ENCODE measurements around the gene PTPN7. TPM values are rescaled to one million over a fixed set of nuclear protein-coding genes. Genes with fewer than 3 reads are reported as not detected.
A peak's percentile ranks its signal among the peaks of the same experiment; 100 is the strongest.

The PTPN7 gene
- total and polyA plus RNA-seq, 2 of the 13 experiments (the other 11 are each of a cell fraction or from before 2014, with no cell fraction given), result not detected

GRCh38 chr1:202189001-202189790, 28.8 kb upstream of the PTPN7 start (continued):
- 0 out of 2 replicates have a peak, but pooled peaks have one; percentile 81 for TF ChIP-seq ZNF547 (CRISPR knock-in tag; IDR thresholded peaks at IDR 0.05)
- 0 out of 2 replicates have a peak, but pooled peaks have one; percentile 30 for TF ChIP-seq NFATC3 (CRISPR knock-in tag; IDR thresholded peaks at IDR 0.05)
- no peak for TF ChIP-seq RFXANK (CRISPR knock-in tag; IDR thresholded peaks at IDR 0.05)
- no peak for TF ChIP-seq HES4 (CRISPR knock-in tag; IDR thresholded peaks at IDR 0.05; ENCODE audit: borderline replicate concordance)
- TF ChIP-seq ZNF639 (CRISPR knock-in tag; conservative IDR thresholded peaks at IDR 0.05), result no peak
- TF ChIP-seq ZNF780A (CRISPR knock-in tag; IDR thresholded peaks at IDR 0.05), result no peak
- TF ChIP-seq SNAPC2 (CRISPR knock-in tag; IDR thresholded peaks at IDR 0.05), result no peak
- no peak for TF ChIP-seq MYNN (CRISPR knock-in tag; IDR thresholded peaks at IDR 0.05; ENCODE audit: low read depth)
- no peak for TF ChIP-seq ZNF577 (CRISPR knock-in tag; IDR thresholded peaks at IDR 0.05; ENCODE audit: borderline replicate concordance, low read depth)
- TF ChIP-seq KLF13 (CRISPR knock-in tag; IDR thresholded peaks at IDR 0.05), result no peak
- TF ChIP-seq CREB1 (IDR thresholded peaks at IDR 0.05), result no peak
- TF ChIP-seq CREB1 (CRISPR knock-in tag; IDR thresholded peaks at IDR 0.05), result no peak
- TF ChIP-seq ERF (CRISPR knock-in tag; IDR thresholded peaks at IDR 0.05), result no peak; the same call in 1 of the 2 replicates
- no peak for TF ChIP-seq WIZ (CRISPR knock-in tag; IDR thresholded peaks at IDR 0.05)
- TF ChIP-seq CBX1 (IDR thresholded peaks at IDR 0.05; ENCODE audit: low read depth), result no peak
- peak; percentile 18; the same call in 1 of the 2 replicates for TF ChIP-seq GABPB1 (CRISPR knock-in tag; IDR thresholded peaks at IDR 0.05)
- no peak for TF ChIP-seq REXO4 (CRISPR knock-in tag; IDR thresholded peaks at IDR 0.05; ENCODE audit: borderline replicate concordance)
- no peak for TF ChIP-seq ETV5 (CRISPR knock-in tag; IDR thresholded peaks at IDR 0.05; ENCODE audit: borderline replicate concordance)
- no peak for TF ChIP-seq FLYWCH1 (CRISPR knock-in tag; IDR thresholded peaks at IDR 0.05)
- TF ChIP-seq ZFP37 (CRISPR knock-in tag; IDR thresholded peaks at IDR 0.05; ENCODE audit: borderline replicate concordance), result no peak
- no peak for TF ChIP-seq PBX3 (CRISPR knock-in tag; IDR thresholded peaks at IDR 0.05; ENCODE audit: borderline replicate concordance)
- no peak for TF ChIP-seq ARNTL (CRISPR knock-in tag; IDR thresholded peaks at IDR 0.05)
